Mesothelial cell of epicardium (in vitro differentiated cells): Measurements from ENCODE around the gene CDH8. TPM values are rescaled to one million over a fixed set of nuclear protein-coding genes. Genes with fewer than 3 reads are reported as not detected.

Source experiments
- DNase-seq, 2 experiments: peaks; one replicate each; pipeline ENCODE4 v3.0.0; 2021; ENCODE audit warnings: low spot score in 2 of 2; ENCODE audit not compliant: unreplicated experiment in 2 of 2
- H3K27ac Mint-ChIP-seq: 2 replicates; pipeline ENCODE4 v1.8.0; 2021; ENCODE audit warnings: mixed read lengths
- H3K27me3 Mint-ChIP-seq: 2 replicates; pipeline ENCODE4 v1.8.0; 2021; ENCODE audit warnings: low read depth, mixed read lengths
- H3K36me3 Mint-ChIP-seq: 2 replicates; pipeline ENCODE4 v1.8.0; 2021; ENCODE audit warnings: mixed read lengths
- H3K4me1 Mint-ChIP-seq: 2 replicates; pipeline ENCODE4 v1.8.0; 2021; ENCODE audit warnings: mixed read lengths
- H3K4me3 Mint-ChIP-seq: 2 replicates; pipeline ENCODE4 v1.8.0; 2021; ENCODE audit warnings: mild to moderate bottlenecking, moderate library complexity, mixed read lengths
- H3K9me3 Mint-ChIP-seq: 2 replicates; pipeline ENCODE4 v1.8.0; 2021; ENCODE audit warnings: mixed read lengths
- total RNA-seq: library from RNA; stranded (reverse); gene quantifications from 3 replicates; pipeline ENCODE4 v1.2.1, GENCODE V29; 2021
- TF ChIP-seq, protein P1 (sequence below): fragments of 200-600 bp; sonication (generic); IDR thresholded peaks from one replicate; pipeline ENCODE4 v1.5.0; 2021; ENCODE audit warnings: antibody characterized with exemption; ENCODE audit not compliant: unreplicated experiment

The CDH8 gene
- total RNA-seq, 1 donor from 2014 or later, result 20.2 TPM

DNA sequence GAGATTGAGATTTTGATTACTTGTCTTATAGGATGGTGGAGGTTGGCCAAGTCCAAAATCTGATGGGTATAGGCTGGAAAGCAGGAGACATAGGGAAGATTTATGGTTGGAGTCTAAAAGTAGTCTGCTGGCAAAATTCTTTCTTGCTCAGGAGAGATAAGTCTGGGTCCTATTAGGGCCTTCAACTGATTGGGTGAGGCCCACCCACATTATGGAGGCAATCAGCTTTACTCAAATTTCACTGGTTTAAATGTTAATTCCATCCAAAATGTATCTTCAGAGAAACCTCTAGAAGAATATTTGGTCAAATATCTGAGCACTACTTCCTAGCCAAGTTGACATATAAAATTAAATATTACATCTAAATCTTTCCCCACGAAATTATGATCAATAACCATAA lies 31.7 kb upstream of the CDH8 start:
- H3K36me3 Mint-ChIP-seq, result no peaks in the 10 kb centered on the region
- no peaks in the 10 kb centered on the region for H3K4me1 Mint-ChIP-seq
- TF ChIP-seq, protein P1, sequence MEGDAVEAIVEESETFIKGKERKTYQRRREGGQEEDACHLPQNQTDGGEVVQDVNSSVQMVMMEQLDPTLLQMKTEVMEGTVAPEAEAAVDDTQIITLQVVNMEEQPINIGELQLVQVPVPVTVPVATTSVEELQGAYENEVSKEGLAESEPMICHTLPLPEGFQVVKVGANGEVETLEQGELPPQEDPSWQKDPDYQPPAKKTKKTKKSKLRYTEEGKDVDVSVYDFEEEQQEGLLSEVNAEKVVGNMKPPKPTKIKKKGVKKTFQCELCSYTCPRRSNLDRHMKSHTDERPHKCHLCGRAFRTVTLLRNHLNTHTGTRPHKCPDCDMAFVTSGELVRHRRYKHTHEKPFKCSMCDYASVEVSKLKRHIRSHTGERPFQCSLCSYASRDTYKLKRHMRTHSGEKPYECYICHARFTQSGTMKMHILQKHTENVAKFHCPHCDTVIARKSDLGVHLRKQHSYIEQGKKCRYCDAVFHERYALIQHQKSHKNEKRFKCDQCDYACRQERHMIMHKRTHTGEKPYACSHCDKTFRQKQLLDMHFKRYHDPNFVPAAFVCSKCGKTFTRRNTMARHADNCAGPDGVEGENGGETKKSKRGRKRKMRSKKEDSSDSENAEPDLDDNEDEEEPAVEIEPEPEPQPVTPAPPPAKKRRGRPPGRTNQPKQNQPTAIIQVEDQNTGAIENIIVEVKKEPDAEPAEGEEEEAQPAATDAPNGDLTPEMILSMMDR, result no peak
- peaks cover 22% of the 10 kb centered on the region for H3K27me3 Mint-ChIP-seq
- no peaks in the 10 kb centered on the region for H3K9me3 Mint-ChIP-seq
- no peak overlapping the region for H3K27ac Mint-ChIP-seq
- H3K4me3 Mint-ChIP-seq, result no peak overlapping the region
- DNase-seq, result no peak

DNA sequence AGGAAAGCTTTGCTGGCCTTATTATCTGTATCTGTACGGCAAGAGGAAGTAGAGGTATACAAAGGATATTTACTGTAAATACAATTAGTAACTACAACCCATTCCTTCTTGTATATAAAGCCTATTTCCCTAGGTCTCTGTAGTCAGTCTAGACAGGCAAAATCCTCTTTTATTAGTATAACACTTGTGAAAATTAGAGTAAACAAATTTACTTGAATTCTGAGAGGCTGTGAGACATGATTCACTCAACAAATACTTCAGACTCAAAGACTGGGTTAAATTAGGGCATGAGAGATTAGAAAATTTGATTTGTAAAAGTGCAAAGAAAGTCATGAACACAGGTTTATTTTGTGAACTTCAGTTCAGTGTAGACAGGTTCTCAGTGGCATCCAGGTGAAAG lies 30.9 kb upstream of the CDH8 start:
- peaks cover 14% of the 10 kb centered on the region for H3K27me3 Mint-ChIP-seq
- H3K27ac Mint-ChIP-seq, result no peak overlapping the region
- H3K36me3 Mint-ChIP-seq, result no peaks in the 10 kb centered on the region
- TF ChIP-seq, protein P1, result no peak
- H3K4me3 Mint-ChIP-seq, result no peak overlapping the region
- no peaks in the 10 kb centered on the region for H3K4me1 Mint-ChIP-seq
- H3K9me3 Mint-ChIP-seq, result no peaks in the 10 kb centered on the region
- no peak for DNase-seq

DNA sequence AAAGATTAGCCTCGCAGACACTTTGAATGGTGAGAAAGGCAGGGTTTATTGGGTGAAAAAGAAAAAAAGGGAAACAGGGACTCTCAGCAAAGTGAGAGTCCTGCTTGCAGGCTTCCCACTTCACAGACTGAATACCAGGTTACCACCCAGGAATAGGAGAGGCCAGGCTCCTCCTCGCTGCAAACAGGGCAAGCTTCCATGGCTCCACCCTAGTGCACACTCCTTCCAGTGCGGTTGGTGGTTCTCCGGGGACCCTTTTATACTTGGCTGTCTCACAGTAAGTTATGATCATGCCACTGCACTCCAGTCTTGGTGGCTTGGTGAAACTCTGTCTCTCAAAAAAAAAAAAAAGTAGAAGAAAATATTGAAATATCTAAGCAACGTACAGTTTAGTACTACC lies 30.5 kb upstream of the CDH8 start:
- no peaks in the 10 kb centered on the region for H3K9me3 Mint-ChIP-seq

DNA sequence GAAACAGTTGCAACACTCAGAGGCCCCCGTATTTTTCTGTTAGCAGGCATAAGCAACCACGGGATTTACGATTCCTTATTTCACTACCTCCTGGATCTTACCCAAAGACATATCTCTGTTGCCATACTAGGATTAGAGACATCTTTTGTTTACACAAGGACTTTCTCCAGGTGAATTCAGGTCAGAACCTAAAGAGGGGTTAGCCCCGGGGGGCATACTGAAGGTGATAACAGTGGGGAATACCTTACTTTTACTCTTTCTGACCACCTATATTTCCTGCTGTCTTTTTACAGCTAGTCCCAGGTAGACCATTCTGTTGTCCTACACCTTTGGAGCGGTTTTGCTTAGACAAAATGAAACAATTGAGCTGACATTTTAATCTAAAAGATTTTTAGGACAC lies 27.9 kb upstream of the CDH8 start:
- Mint-ChIP-seq H3K27me3 (peaks cover 34% of the 10 kb centered on the region), H3K27ac (no peak overlapping the region), H3K9me3 (no peaks in the 10 kb centered on the region), H3K4me3 (no peak overlapping the region), H3K36me3 (no peaks in the 10 kb centered on the region), H3K4me1 (no peaks in the 10 kb centered on the region)
- TF ChIP-seq, protein P1, result no peak
- no peak for DNase-seq

More for the DNA sequence above, 30.5 kb upstream of the CDH8 start:
- no peak for DNase-seq
- TF ChIP-seq, protein P1, result no peak
- H3K36me3 Mint-ChIP-seq, result no peaks in the 10 kb centered on the region
- H3K4me3 Mint-ChIP-seq, result no peak overlapping the region
- H3K4me1 Mint-ChIP-seq, result no peaks in the 10 kb centered on the region
- H3K27me3 Mint-ChIP-seq, result peaks cover 14% of the 10 kb centered on the region
- H3K27ac Mint-ChIP-seq, result no peak overlapping the region

DNA sequence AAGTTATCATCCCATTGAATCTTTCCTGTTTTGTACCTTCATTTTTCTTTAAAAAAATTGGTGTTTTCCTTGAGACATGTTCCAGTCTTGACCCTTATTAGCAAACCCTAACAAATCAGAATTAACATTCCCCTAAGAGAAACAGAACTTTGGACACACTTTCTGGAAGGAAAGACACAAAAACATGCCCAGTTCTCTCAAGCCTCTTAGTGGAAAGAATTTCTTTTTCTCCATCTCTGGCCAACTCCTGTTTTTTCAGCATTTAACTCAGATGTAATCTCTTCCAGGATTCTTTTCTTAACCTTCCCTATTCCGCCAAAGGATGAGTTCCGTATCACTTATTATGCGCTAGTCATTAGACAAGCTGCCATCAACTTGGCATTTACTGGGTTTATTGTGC lies 23.9 kb upstream of the CDH8 start:
- H3K27me3 Mint-ChIP-seq, result peaks cover 56% of the 10 kb centered on the region
- H3K27ac Mint-ChIP-seq, result no peak overlapping the region
- DNase-seq, result no peak
- H3K4me1 Mint-ChIP-seq, result no peaks in the 10 kb centered on the region
- no peaks in the 10 kb centered on the region for H3K9me3 Mint-ChIP-seq
- H3K36me3 Mint-ChIP-seq, result no peaks in the 10 kb centered on the region
- TF ChIP-seq, protein P1, result no peak
- no peak overlapping the region for H3K4me3 Mint-ChIP-seq

DNA sequence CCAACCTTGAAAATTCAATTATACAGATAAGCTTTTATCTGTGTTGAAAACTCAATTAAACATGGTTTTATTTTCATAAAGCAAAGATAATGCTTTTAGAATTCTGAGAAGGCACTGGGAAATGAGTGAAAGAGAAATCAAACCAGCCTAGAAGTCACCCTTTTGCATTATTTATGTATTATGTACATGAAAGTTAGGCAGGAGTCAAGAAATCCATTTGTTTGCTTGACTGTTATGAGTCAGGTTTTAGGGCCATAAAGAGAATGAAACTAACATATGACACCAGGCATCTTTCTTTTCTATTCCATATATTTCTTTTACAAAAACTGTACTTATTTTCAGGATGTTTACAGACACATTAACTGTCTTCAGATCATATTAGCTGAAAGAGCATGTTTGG lies 23.3 kb upstream of the CDH8 start:
- no peak for DNase-seq
- Mint-ChIP-seq H3K4me3 (no peak overlapping the region), H3K27ac (no peak overlapping the region), H3K27me3 (peaks cover 60% of the 10 kb centered on the region), H3K9me3 (no peaks in the 10 kb centered on the region), H3K36me3 (no peaks in the 10 kb centered on the region), H3K4me1 (no peaks in the 10 kb centered on the region)
- TF ChIP-seq, protein P1, result no peak
